ENCODE measurements around the gene PSMC3IP. TPM values are rescaled to one million over a fixed set of nuclear protein-coding genes. Genes with fewer than 3 reads are reported as not detected.
A peak's percentile ranks its signal among the peaks of the same experiment; 100 is the strongest.

The PSMC3IP gene
- total and polyA plus RNA-seq, 7 donors, result 0.26 to 13.3 (median 3.3) TPM

GRCh38 chr17:42525221-42525620 lies 52.3 kb downstream of the PSMC3IP start:
- intact Hi-C loops (cut with DNase I), result loop anchor here in 1 of 2 donors (5.0 kb wide), 1 partner anchor 203 kb away; no protein-coding TSS in a partner anchor
- ATAC-seq (no peak), DNase-seq (no peak)
- Histone ChIP-seq H3K9me3 (no peaks in the 10 kb centered on the region), H3K4me3 (no peak overlapping the region), H3K4me1 (peaks cover 48% of the 10 kb centered on the region), H3K27me3 (ENCODE audit: insufficient read depth in 3 of 3, low read length in 2 of 3) (no peaks in the 10 kb centered on the region), H3K36me3 (ENCODE audit: insufficient read depth in 1 of 2, low read depth in 1 of 2) (peaks cover 3 to 31% of the 10 kb centered on the region in 2 donors), H3K27ac (peak overlapping the region; percentile 84)
- no peak for TF ChIP-seq CTCF (IDR thresholded peaks at IDR 0.05)
- WGBS, 3 donors, result 76 to 95% (median 78%) methylated on average over 2 of the region's 2 CpGs

GRCh38 chr17:42522798-42523278 lies 54.7 kb downstream of the PSMC3IP start:
- H3K9me3 ChIP-seq, result no peaks in the 10 kb centered on the region
- ATAC-seq (no peak), DNase-seq (no peak)
- H3K36me3 ChIP-seq (ENCODE audit: insufficient read depth in 1 of 2, low read depth in 1 of 2), result peaks cover 3 to 31% of the 10 kb centered on the region in 2 donors
- WGBS, 3 donors, result 77 to 86% (median 85%) methylated on average over 8 of the region's 8 CpGs
- no peak for TF ChIP-seq CTCF (IDR thresholded peaks at IDR 0.05)
- no peak overlapping the region for H3K4me3 ChIP-seq
- no peaks in the 10 kb centered on the region for H3K27me3 ChIP-seq (ENCODE audit: insufficient read depth in 3 of 3, low read length in 2 of 3)
- H3K27ac ChIP-seq, result peak overlapping the region; percentile 84
- intact Hi-C loops (cut with DNase I), result loop anchor here in 1 of 2 donors (5.0 kb wide), 1 partner anchor 101 kb away; the partner anchor contains the start of gene CAVIN1
- H3K4me1 ChIP-seq, result peaks cover 68% of the 10 kb centered on the region

Other genes starting within 250 kb of the PSMC3IP start
- 100 to 1,000 TPM in 3 of 4 donors, 10 to 100 TPM in 1; 67.3 to 279 (median 220) TPM for gene STAT3, start 189.3 kb downstream of the PSMC3IP start, total RNA-seq
- gene STAT3, start 189.3 kb downstream of the PSMC3IP start, polyA plus RNA-seq, result 100 to 1,000 TPM in 1 of 3 donors, 10 to 100 TPM in 2; 95.6 to 111 (median 97.8) TPM
- gene CAVIN1, start 154.5 kb downstream of the PSMC3IP start, total RNA-seq, result 100 to 1,000 TPM; 109 to 151 (median 128) TPM
- 10 to 100 TPM; 69.5 to 92.6 (median 92.0) TPM for gene CAVIN1, start 154.5 kb downstream of the PSMC3IP start, polyA plus RNA-seq
- 100 to 1,000 TPM in 2 of 4 donors, 10 to 100 TPM in 2; 41.1 to 116 (median 89.6) TPM for gene ATP6V0A1, start 118.9 kb downstream of the PSMC3IP start, total RNA-seq
- 10 to 100 TPM; 51.7 to 62.7 (median 61.0) TPM for gene ATP6V0A1, start 118.9 kb downstream of the PSMC3IP start, polyA plus RNA-seq
- gene NAGLU, start 41.5 kb downstream of the PSMC3IP start, total RNA-seq, result 10 to 100 TPM in 3 of 4 donors, 1 to 10 TPM in 1; 9.1 to 17.8 (median 11.7) TPM
- gene NAGLU, start 41.5 kb downstream of the PSMC3IP start, polyA plus RNA-seq, result 10 to 100 TPM; 16.0 to 18.1 (median 17.5) TPM
- 1 to 10 TPM in 1 of 4 donors, under 1 TPM in 3; 0.54 to 1.2 (median 0.72) TPM for gene HSD17B1, start 24.8 kb downstream of the PSMC3IP start, total RNA-seq
- gene HSD17B1, start 24.8 kb downstream of the PSMC3IP start, polyA plus RNA-seq, result 1 to 10 TPM; 1.3 to 2.1 (median 1.7) TPM
- 10 to 100 TPM; 31.6 to 45.4 (median 37.0) TPM for gene COASY, start 15.6 kb downstream of the PSMC3IP start, total RNA-seq
- gene COASY, start 15.6 kb downstream of the PSMC3IP start, polyA plus RNA-seq, result 100 to 1,000 TPM in 1 of 3 donors, 10 to 100 TPM in 2; 41.0 to 141 (median 73.5) TPM
- gene MLX, start 10.6 kb downstream of the PSMC3IP start, total RNA-seq, result 10 to 100 TPM; 45.2 to 67.9 (median 55.2) TPM
- 100 to 1,000 TPM in 1 of 3 donors, 10 to 100 TPM in 2; 71.0 to 108 (median 89.2) TPM for gene MLX, start 10.6 kb downstream of the PSMC3IP start, polyA plus RNA-seq
- gene RETREG3, start 31.6 kb upstream of the PSMC3IP start, total RNA-seq, result 10 to 100 TPM; 31.7 to 43.2 (median 37.6) TPM
- 10 to 100 TPM; 13.9 to 35.0 (median 15.2) TPM for gene RETREG3, start 31.6 kb upstream of the PSMC3IP start, polyA plus RNA-seq
- 10 to 100 TPM; 46.9 to 78.1 (median 50.4) TPM for gene TUBG1, start 32.0 kb upstream of the PSMC3IP start, total RNA-seq
- 10 to 100 TPM; 68.8 to 90.2 (median 81.0) TPM for gene TUBG1, start 32.0 kb upstream of the PSMC3IP start, polyA plus RNA-seq
- 10 to 100 TPM in 1 of 4 donors, 1 to 10 TPM in 3; 3.8 to 11.9 (median 5.7) TPM for gene TUBG2, start 81.6 kb upstream of the PSMC3IP start, total RNA-seq
- 1 to 10 TPM; 2.7 to 4.9 (median 4.2) TPM for gene TUBG2, start 81.6 kb upstream of the PSMC3IP start, polyA plus RNA-seq
- gene PLEKHH3, start 99.3 kb upstream of the PSMC3IP start, total RNA-seq, result 10 to 100 TPM; 15.0 to 33.8 (median 28.0) TPM
- gene PLEKHH3, start 99.3 kb upstream of the PSMC3IP start, polyA plus RNA-seq, result 10 to 100 TPM; 12.7 to 15.8 (median 14.2) TPM
- gene CCR10, start 104.1 kb upstream of the PSMC3IP start, total RNA-seq, result 1 to 10 TPM; 1.2 to 5.0 (median 2.8) TPM
- gene CCR10, start 104.1 kb upstream of the PSMC3IP start, polyA plus RNA-seq, result 1 to 10 TPM; 1.0 to 3.3 (median 1.6) TPM
- gene CNTNAP1, start 104.8 kb upstream of the PSMC3IP start, total RNA-seq, result 1 to 10 TPM; 1.9 to 2.6 (median 2.2) TPM
- 1 to 10 TPM; 1.0 to 3.4 (median 1.1) TPM for gene CNTNAP1, start 104.8 kb upstream of the PSMC3IP start, polyA plus RNA-seq
- 10 to 100 TPM; 25.7 to 59.1 (median 33.7) TPM for gene EZH1, start 167.3 kb upstream of the PSMC3IP start, total RNA-seq
- gene EZH1, start 167.3 kb upstream of the PSMC3IP start, polyA plus RNA-seq, result 10 to 100 TPM; 15.2 to 43.9 (median 22.3) TPM
- 10 to 100 TPM in 3 of 4 donors, 1 to 10 TPM in 1; 9.2 to 39.8 (median 18.7) TPM for gene RAMP2, start 183.5 kb upstream of the PSMC3IP start, total RNA-seq
- 10 to 100 TPM; 17.5 to 21.9 (median 21.4) TPM for gene RAMP2, start 183.5 kb upstream of the PSMC3IP start, polyA plus RNA-seq
- gene VPS25, start 195.7 kb upstream of the PSMC3IP start, total RNA-seq, result 10 to 100 TPM; 38.6 to 45.2 (median 39.8) TPM
- 10 to 100 TPM; 46.0 to 73.3 (median 72.8) TPM for gene VPS25, start 195.7 kb upstream of the PSMC3IP start, polyA plus RNA-seq
- under 1 TPM in 3 of 4 donors, not detected in 1; 0.08 to 0.30 (median 0.09) TPM for gene WNK4, start 202.9 kb upstream of the PSMC3IP start, total RNA-seq
- gene WNK4, start 202.9 kb upstream of the PSMC3IP start, polyA plus RNA-seq, result under 1 TPM in 1 of 3 donors, not detected in 2; 0.01 TPM
- gene COA3, start 221.0 kb upstream of the PSMC3IP start, total RNA-seq, result 10 to 100 TPM; 69.1 to 85.2 (median 83.9) TPM
- gene COA3, start 221.0 kb upstream of the PSMC3IP start, polyA plus RNA-seq, result 100 to 1,000 TPM; 126 to 167 (median 130) TPM
- gene CNTD1, start 221.1 kb upstream of the PSMC3IP start, total RNA-seq, result 1 to 10 TPM in 1 of 4 donors, under 1 TPM in 2, not detected in 1; 0.74 to 1.3 (median 0.79) TPM
- gene CNTD1, start 221.1 kb upstream of the PSMC3IP start, polyA plus RNA-seq, result 1 to 10 TPM in 1 of 3 donors, under 1 TPM in 2; 0.24 to 1.0 (median 0.36) TPM
- 10 to 100 TPM; 45.9 to 85.4 (median 60.6) TPM for gene BECN1, start 246.6 kb upstream of the PSMC3IP start, total RNA-seq
- gene BECN1, start 246.6 kb upstream of the PSMC3IP start, polyA plus RNA-seq, result 100 to 1,000 TPM in 1 of 3 donors, 10 to 100 TPM in 2; 54.4 to 150 (median 69.1) TPM